ENCODE data around the gene PAPSS2. TPM values are rescaled to one million over a fixed set of nuclear protein-coding genes. Genes with fewer than 3 reads are reported as not detected.

Gene PAPSS2
- total RNA-seq, 4 donors from 2014 or later = 36.7 to 63.9 (median 50.4) TPM

DNA sequence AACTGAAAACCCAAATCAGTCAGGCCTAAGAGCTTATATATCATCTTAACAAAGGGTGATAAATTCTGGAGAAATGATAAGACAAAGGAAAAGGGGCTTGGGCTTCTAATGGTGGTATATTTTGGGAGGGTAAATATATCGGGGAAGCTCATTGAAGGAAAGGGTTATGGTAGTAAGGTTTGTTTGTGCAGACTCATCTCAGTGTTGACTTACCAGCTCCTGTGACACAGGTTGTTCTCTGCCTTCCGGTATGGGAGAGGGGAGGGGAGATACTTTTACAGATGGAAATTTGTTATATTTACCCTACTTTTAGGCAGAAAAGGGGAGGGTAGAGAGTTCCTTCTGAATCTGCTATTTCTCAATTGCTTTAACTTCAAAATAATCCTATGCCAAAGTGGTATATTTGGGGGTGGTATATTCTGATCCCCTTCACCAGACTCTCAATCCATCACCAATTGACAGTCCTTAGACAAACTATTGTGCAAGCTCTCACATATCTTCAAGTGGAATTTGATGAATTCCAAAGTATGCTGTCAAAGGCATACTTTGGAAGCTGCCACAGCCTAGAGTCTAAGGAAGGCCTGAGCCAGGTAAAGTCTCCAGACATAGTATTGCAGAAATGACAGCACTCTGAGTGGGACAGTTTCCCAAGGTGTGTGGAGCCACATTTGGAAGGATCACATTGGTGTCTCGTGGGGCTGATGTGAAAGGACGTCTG is 13.3 kb upstream of the PAPSS2 start:
- TF ChIP-seq, protein P1, sequence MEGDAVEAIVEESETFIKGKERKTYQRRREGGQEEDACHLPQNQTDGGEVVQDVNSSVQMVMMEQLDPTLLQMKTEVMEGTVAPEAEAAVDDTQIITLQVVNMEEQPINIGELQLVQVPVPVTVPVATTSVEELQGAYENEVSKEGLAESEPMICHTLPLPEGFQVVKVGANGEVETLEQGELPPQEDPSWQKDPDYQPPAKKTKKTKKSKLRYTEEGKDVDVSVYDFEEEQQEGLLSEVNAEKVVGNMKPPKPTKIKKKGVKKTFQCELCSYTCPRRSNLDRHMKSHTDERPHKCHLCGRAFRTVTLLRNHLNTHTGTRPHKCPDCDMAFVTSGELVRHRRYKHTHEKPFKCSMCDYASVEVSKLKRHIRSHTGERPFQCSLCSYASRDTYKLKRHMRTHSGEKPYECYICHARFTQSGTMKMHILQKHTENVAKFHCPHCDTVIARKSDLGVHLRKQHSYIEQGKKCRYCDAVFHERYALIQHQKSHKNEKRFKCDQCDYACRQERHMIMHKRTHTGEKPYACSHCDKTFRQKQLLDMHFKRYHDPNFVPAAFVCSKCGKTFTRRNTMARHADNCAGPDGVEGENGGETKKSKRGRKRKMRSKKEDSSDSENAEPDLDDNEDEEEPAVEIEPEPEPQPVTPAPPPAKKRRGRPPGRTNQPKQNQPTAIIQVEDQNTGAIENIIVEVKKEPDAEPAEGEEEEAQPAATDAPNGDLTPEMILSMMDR (IDR thresholded peaks at IDR 0.05; ENCODE audit: low read depth) = no peak

DNA sequence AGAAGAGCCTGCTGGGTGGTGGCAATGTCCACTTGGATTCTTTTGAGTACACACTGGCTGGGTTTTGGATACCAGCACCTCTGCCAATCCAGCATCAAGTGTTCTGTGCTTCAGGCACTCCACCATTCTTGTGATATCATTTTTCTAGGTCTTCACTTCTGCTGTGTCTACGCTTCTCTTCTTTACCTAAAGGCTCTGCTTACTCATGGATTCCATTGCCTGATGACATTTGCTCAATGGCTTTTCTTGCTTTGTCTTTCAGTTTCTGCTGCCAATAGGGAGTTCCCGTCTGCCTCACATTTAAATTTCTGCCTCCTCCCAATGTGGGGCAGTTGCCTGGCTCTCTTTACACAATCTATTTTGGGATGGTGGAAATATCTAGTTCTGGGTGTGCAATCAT is 12.7 kb upstream of the PAPSS2 start:
- TF ChIP-seq, protein P1 (IDR thresholded peaks at IDR 0.05; ENCODE audit: low read depth) = no peak

DNA sequence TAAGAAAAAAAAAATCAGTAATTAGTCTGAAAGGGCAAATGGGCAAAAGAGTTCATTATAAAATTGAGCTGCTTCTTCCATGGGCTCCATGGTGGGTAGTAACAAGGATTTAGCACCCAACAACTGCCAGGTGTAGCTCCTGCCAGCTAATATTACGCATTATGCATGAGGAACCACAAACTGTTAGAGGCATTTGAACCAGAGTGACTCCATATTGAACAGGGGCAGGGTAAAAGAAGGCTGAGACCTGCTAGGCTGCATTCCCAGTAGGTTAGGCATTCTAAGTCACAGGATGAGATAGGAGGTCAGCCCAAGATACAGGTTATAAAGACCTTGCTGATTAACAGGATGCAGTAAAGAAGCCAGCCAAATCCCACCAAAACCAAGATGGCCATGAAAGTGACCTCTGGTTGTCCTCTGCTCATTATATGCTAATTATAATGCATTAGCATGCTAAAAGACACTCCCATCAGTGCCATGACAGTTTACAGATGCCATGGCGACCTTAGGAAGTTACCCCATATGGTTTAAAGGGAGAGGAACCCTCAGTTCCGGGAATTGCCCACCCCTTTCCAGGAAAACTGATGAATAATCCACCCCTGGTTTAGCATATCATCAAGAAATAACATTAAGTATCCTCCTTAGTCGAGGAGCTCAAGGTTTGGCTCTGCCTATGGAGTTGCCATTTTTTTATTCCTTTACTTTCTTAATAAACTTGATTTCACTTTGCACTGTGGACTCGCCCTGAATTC is 8.7 kb upstream of the PAPSS2 start:
- TF ChIP-seq, protein P1 (IDR thresholded peaks at IDR 0.05; ENCODE audit: low read depth) = no peak

DNA sequence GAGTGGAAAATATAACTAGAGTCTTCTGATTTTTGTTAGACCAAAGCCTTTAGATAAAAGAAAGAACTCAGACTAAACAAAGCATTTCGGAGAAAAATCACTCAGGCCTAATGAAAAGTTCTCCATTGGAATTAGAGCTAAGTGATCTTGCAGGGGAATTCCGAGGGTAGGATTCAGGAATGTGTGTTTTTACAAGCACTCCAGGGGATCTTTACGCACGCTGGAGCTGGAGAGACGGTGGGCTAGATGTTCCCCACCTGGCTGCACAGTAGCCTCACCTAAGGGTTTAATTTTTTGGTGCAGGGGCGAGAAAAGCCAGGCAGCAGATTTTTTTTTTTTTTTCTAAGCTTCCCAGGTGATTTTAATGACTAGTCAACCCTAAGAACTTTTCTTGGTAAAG is 7.9 kb upstream of the PAPSS2 start:
- TF ChIP-seq, protein P1 (IDR thresholded peaks at IDR 0.05; ENCODE audit: low read depth) = no peak

DNA sequence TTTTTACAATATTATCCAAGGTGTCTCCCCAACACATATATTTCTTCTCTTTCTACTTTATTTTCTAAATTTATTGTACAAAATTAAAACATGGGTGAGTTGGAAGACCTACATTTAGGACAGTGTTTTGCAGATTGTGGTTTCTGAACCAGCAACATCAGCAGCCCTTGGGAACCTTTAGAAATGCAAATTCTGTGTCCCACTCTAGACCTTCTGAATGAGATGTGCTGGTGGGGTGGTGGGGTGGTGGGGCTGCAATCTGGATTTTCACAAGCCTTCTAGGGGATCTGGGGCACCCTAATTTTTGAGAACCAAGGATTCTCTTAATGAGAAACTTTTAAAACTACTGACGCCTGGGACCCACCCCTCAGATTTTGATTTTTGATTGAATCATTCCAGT is 7.4 kb upstream of the PAPSS2 start:
- TF ChIP-seq, protein P1 (IDR thresholded peaks at IDR 0.05; ENCODE audit: low read depth) = no peak

DNA sequence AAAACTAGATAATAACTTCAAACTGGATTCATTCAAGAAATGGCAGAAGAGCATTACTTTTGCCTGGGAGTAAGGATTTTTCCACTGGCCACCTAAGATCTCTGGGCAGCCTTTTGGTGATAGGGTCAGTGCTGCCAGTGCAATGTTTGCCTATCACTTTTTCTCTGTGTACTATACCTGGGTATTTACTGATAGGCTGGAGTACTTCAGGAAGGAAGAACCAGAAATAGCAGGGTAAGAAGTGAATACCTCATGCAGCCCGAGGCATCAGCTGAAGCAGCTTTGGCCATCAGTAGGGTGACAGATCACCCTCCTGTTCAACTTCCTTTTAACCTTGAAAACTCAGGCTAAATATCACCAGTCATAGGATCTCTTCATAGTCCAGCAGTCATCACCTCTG is 5.5 kb upstream of the PAPSS2 start:
- TF ChIP-seq, protein P1 (IDR thresholded peaks at IDR 0.05; ENCODE audit: low read depth) = no peak

DNA sequence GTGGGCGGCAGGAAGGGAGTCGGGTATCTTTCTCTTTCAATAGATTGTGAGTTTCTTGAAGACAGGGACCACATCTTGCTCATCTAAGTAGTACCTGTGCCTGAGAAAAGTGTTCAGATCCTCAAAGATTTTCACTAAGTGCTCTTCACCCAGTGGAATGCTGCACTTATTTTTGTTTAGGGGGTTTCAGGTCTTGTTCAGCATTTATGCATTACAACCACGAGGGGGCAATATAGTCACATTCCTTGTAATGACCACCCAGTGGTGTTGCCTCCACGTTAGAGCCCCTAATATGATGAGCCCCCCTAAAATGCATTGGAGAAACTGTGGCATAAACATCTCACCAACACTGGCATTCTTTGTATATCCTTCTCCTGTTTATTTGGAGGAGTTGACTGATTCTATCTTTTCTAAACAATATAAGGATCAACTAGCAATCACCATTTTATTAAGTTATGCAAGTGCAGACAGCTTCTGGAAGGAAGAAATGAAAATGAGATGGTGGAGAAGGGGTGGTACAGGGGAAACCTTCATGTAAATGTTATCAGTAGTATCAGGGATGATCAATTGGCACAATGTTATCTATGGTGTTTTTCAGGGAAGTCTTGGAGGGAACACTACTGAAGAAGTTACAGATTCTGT is 3.1 kb upstream of the PAPSS2 start:
- TF ChIP-seq, protein P1 (IDR thresholded peaks at IDR 0.05; ENCODE audit: low read depth) = no peak

Data from subcutaneous adipose tissue (tissue), 4 donors.